ENCODE data around the gene BUD31. TPM values are rescaled to one million over a fixed set of nuclear protein-coding genes. Genes with fewer than 3 reads are reported as not detected.

BUD31 gene
- total RNA-seq, 1 experiment from 2014 or later, result 69.0 TPM

GRCh38 chr7:99392046-99392445 is 16.7 kb upstream of the BUD31 start:
- no peak overlapping the region for H3K4me3 ChIP-seq
- no peak for DNase-seq
- peaks cover 7% of the 10 kb centered on the region for H3K36me3 ChIP-seq
- H3K9me3 ChIP-seq, result no peaks in the 10 kb centered on the region
- H3K27me3 ChIP-seq, result no peaks in the 10 kb centered on the region

- peaks cover 13% of the 10 kb centered on the region for H3K36me3 ChIP-seq
Measured at GRCh38 chr7:99392659-99393354, 16.0 kb upstream of the BUD31 start.

DNA sequence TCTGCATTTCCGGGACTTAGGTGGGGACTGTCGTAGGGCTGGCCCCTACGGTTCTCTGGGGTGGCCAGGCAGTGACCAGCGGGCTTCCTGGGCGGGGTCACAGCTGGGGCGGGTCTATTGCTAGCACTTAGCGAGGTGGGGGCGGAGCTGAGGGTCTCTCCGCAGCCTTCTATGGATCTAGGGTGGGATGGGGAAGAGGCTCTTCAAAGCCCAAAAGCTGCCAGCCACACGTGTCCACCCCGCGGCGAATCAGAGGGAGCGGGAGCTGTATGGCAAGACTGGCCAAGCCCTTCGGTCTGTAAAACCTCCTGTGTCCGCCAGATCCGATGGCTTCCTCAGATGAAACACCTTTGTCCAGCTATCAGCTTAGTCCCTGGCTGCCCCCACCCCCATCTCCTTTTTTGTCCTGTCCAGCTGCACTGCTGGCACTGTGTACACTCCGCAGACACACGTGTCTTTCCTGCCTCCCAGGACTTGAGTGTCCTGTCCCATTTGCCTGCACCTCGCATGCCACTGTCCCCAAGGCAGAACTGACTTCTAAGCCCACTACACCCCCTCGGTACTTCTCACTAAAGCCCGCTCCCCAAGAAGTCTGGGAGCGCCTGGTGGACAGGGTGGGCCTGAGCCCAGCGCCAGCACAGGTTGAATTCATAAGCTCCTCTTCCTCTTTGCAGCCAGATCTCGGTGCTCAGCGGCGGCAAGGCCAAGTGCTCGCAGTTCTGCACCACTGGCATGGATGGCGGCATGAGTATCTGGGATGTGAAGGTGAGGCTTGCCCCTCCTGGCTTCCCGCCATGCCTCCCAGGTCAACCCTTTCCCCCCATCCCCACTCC is 15.2 kb upstream of the BUD31 start:
- no peaks in the 10 kb centered on the region for H3K27me3 ChIP-seq
- H3K36me3 ChIP-seq, result peaks cover 18% of the 10 kb centered on the region; the same call in 1 of the 2 replicates
- H3K4me3 ChIP-seq, result no peak overlapping the region
- H3K9me3 ChIP-seq, result no peaks in the 10 kb centered on the region
- no peak for DNase-seq

More at GRCh38 chr7:99392659-99393354, 16.0 kb upstream of the BUD31 start:
- Histone ChIP-seq H3K9me3 (no peaks in the 10 kb centered on the region), H3K27me3 (no peaks in the 10 kb centered on the region), H3K4me3 (no peak overlapping the region)
- no peak for DNase-seq

DNA sequence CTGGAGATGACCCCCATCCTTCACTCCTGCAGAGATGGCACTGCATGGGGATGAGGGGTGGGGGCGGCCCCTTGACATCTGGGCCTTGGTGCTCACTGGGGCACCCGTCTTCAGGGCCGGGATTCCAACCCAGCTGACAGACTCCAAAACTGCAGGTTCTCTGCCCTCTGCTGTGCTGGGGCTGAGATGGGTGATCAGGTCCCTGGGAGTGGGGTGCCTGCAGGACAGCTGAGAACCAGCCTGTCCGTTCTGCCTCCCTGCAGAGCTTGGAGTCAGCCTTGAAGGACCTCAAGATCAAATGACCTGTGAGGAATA is 14.6 kb upstream of the BUD31 start:
- Histone ChIP-seq H3K4me3 (no peak overlapping the region), H3K27me3 (no peaks in the 10 kb centered on the region), H3K9me3 (no peaks in the 10 kb centered on the region), H3K36me3 (peaks cover 21% of the 10 kb centered on the region)
- no peak for DNase-seq

GRCh38 chr7:99395616-99396327 is 13.0 kb upstream of the BUD31 start:
- Histone ChIP-seq H3K9me3 (no peaks in the 10 kb centered on the region), H3K36me3 (peaks cover 30% of the 10 kb centered on the region), H3K27me3 (no peaks in the 10 kb centered on the region), H3K4me3 (no peak overlapping the region)
- no peak for DNase-seq

DNA sequence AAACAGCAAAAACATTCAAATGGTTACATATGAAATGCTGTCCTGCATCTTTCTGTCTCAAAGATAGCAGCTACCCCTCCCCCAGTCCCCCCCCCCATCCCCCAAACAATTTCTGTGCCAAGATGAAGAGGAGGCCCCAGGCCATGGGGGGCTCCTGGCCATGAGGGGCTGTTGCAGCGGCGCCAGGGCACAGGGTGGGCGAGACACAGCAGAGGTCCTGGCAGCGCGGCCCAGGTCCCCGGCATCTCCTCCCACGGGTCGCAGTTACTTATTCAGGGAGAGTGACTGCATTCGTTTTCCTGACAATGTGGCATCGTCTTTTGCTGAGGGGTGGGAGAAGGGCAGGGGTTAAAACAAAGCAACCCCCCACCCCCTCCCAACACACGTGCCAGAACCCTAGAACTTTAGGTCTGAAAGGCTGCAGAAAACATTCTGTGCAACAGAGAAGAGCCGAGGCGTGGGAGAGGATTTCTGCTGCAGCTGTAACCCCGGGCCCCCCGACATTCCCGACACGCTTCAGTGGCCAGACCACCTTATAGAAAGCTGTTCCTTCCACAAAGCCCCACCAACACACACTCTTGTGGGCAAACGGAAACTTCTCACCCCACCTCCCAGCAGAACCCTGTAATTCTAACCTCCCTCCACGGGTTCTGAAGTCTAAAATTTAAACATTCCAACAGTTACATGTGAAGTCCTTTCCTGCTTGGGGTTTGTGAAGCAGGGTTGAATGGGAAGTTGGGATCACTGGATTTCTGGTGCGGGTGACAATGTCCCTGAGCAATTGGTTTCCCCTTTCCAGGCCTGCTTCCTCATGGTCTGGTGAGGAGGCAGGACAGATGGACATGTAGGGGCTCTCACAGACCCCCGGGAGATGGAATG is 12.1 kb upstream of the BUD31 start:
- Histone ChIP-seq H3K36me3 (peaks cover 34% of the 10 kb centered on the region), H3K27me3 (no peaks in the 10 kb centered on the region), H3K9me3 (no peaks in the 10 kb centered on the region), H3K4me3 (no peak overlapping the region)
- DNase-seq, result no peak

DNA sequence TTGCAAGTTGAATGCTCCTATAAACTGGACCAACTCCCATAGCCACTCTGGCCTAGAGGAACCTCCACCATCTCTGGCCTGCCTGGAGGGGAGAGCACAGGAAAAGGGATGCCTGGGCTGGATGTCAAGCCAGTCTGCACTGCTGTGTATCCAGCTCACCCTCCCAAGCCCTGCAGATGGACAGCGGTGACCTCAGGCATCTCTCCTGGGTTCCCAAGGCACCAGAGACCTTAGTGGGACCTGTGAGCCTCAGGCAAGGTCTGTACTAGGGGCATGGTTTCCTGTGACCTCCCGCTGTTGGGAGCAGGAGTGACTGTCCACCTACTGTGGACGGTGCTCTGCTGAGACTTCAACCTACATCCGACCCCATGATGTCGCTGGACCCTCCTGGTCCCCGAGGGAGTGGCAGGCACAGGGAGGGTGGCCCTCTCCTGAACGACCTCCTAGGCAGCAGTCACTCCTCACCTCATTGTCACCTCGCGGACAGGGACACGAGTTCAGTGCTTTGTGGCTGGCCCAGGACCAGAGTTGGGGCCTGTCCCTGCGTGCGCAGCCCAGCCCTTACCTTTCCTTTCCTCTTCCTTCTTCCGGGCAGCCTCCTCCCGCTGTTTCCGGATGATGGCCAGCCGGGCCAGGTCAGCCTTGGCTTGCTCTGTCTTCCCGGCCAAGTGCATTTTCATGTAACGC is 11.3 kb upstream of the BUD31 start:
- no peak for DNase-seq
- Histone ChIP-seq H3K9me3 (no peaks in the 10 kb centered on the region), H3K36me3 (peaks cover 36% of the 10 kb centered on the region), H3K27me3 (no peaks in the 10 kb centered on the region), H3K4me3 (no peak overlapping the region)

DNA sequence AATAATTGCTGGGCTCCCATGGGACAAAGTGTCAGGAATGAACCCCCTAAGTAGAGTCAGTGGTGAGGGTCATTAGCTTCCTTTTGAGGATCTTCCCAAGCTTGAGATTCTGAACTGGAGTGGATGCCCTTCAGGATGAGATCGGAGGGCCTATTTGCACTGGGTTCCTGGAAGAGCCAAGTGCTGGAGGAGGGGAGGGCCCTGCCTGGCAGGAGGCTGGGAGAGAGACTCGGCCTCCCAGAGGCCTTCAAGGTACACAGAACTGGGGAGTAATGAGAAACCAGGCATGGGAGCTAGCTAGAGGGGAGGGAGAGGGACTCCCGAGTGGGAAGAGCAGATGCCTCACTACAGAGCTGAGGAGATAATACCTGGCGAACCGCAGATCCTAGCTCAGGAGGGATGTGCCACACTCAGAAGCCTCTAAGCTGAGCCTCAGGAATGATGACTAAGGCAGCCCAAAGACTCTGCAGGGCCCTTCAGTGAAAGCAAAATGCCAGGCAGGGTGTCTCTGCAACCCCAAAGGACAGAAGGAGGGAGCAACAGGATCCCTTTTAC is 9.8 kb upstream of the BUD31 start:
- H3K4me3 ChIP-seq, result no peak overlapping the region
- no peaks in the 10 kb centered on the region for H3K9me3 ChIP-seq
- H3K27me3 ChIP-seq, result no peaks in the 10 kb centered on the region
- no peak for DNase-seq
- H3K36me3 ChIP-seq, result peaks cover 34% of the 10 kb centered on the region

DNA sequence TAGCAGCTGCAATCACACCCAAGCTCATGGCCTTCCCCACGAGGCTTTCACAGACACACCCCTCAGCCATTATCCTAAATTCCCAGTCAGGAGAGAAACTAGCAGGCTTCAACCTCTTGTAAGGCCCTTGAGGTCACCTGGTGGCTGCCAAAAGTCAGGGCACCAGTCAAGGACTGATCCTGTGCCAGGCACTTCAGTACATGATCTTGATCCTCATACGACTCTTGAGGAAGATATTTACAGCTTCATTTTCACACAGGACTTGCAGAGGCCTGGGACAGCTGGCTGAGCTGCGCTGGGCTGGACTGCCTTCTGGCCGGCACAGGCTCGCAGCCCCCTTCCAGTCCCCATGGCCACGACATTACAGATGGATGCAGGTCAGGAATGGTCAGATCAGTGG is 9.2 kb upstream of the BUD31 start:
- Histone ChIP-seq H3K9me3 (no peaks in the 10 kb centered on the region), H3K36me3 (peaks cover 35% of the 10 kb centered on the region), H3K4me3 (no peak overlapping the region), H3K27me3 (no peaks in the 10 kb centered on the region)
- no peak for DNase-seq

GRCh38 chr7:99402854-99403253 is 5.9 kb upstream of the BUD31 start:
- no peak overlapping the region for H3K4me3 ChIP-seq
- H3K27me3 ChIP-seq, result no peaks in the 10 kb centered on the region
- H3K36me3 ChIP-seq, result peaks cover 29% of the 10 kb centered on the region
- H3K9me3 ChIP-seq, result no peaks in the 10 kb centered on the region
- DNase-seq, result no peak

- no peak for DNase-seq
- Histone ChIP-seq H3K4me3 (no peak overlapping the region), H3K27me3 (no peaks in the 10 kb centered on the region), H3K36me3 (peaks cover 24% of the 10 kb centered on the region), H3K9me3 (no peaks in the 10 kb centered on the region)
Measured at GRCh38 chr7:99403764-99404163, 5.0 kb upstream of the BUD31 start.

- Histone ChIP-seq H3K4me3 (no peak overlapping the region), H3K27me3 (no peaks in the 10 kb centered on the region), H3K36me3 (peaks cover 21% of the 10 kb centered on the region), H3K9me3 (no peaks in the 10 kb centered on the region)
- DNase-seq, result no peak
Measured at GRCh38 chr7:99404235-99404976, 4.4 kb upstream of the BUD31 start.

DNA sequence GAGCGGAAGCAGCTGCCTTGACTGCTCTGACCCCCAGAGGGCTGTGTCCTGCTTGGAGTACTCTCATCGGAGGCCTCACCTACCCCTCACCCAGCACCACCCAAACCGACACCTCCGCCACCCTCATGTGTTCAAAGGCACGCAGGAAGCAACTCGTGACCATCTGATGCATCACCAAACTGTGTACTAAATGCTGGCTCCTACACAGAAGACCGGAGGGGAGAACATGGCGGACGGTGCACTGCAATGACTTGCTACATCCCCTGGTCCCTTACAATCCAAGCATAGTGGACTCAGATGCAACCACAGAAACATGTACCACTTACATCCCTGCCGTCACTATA is 3.8 kb upstream of the BUD31 start:
- Histone ChIP-seq H3K4me3 (no peak overlapping the region), H3K36me3 (peaks cover 15% of the 10 kb centered on the region), H3K9me3 (no peaks in the 10 kb centered on the region), H3K27me3 (no peaks in the 10 kb centered on the region)
- DNase-seq, result no peak

DNA sequence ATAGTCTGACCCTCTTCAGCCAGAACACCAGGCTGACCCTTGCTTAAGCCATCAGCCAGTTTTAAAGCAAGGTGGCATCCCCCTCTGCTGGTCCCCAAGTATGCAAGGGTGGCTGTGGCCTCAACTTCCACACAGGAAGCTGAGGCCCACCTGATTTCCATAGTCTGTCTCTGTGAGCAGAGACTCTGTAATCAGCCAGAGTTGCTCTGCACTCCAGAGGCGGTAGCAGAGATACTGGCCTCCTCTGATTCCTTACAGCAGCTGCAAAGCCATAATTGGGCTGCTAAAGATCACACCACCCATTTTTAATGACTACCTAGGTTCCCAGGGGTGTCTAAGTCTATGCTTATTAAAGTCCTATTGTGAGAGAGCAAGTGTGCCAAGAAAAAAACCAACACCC is 2.2 kb upstream of the BUD31 start:
- peak overlapping the region; percentile 99 for H3K4me3 ChIP-seq
- peaks cover 22% of the 10 kb centered on the region for H3K36me3 ChIP-seq
- H3K27me3 ChIP-seq, result no peaks in the 10 kb centered on the region
- no peaks in the 10 kb centered on the region for H3K9me3 ChIP-seq
- DNase-seq, result no peak

DNA sequence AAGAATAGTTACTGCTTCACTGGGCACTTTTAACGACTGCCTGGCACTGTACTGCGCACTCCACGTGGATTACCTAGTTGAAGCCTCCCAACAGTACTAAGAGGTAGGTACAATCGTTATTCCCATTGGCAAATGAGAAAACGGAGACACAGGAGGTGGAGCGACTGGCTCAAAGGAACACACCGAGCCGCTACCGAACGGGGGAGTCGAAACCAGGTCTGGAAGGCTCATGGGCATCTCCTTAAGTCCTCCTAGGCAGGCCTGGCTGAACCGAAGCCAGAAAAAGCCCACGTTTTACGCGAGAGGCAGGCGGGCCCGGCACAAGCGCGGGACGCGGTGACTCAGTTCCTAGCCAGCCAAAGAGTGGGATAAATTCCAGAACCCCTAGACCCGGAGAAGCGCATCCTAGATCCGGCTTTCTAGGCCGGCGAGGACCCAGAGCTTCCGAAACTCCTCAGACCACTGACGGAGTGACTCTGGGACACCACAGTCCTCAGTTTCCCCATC is 844 bp upstream of the BUD31 start:
- Histone ChIP-seq H3K9me3 (no peaks in the 10 kb centered on the region), H3K36me3 (peaks cover 30% of the 10 kb centered on the region), H3K27me3 (no peaks in the 10 kb centered on the region), H3K4me3 (peak overlapping the region; percentile 99)
- DNase-seq, result peak; percentile 81

Measured in MG63 (cell line).